WTC11 (cell line): Measurements from ENCODE around the gene MSL1. TPM values are rescaled to one million over a fixed set of nuclear protein-coding genes. Genes with fewer than 3 reads are reported as not detected.

Source experiments
- ATAC-seq: fragments of 200-7000 bp; cut with Tn5 transposase; 2 replicates; pipeline ENCODE4 v1.10.0; 2021; ENCODE audit warnings: mild to moderate bottlenecking, moderate library complexity
- CTCF ChIA-PET: fragments of 300-600 bp; sonication (Branson Sonifier 250); formaldehyde crosslinking; loops from one replicate; lab custom pipeline; 2021; ENCODE audit warnings: antibody characterized with exemption; lab: Charles Lee
- POLR2A ChIA-PET: fragments of 350-600 bp; sonication (Branson Sonifier 250); formaldehyde crosslinking; loops from one replicate; lab custom pipeline; 2021; ENCODE audit warnings: antibody characterized with exemption; lab: Charles Lee
- DNase-seq: peaks from one replicate; pipeline ENCODE4 v3.0.0; 2021; ENCODE audit warnings: low spot score
- H3K27ac Mint-ChIP-seq: 2 replicates; pipeline ENCODE4 v1.8.0; 2021; ENCODE audit warnings: mixed read lengths
- H3K27me3 Mint-ChIP-seq: 2 replicates; pipeline ENCODE4 v1.8.0; 2021; ENCODE audit warnings: low read depth, mild to moderate bottlenecking, moderate library complexity, mixed read lengths
- H3K36me3 Mint-ChIP-seq: 2 replicates; pipeline ENCODE4 v1.8.0; 2021; ENCODE audit warnings: mixed read lengths
- H3K4me1 Mint-ChIP-seq: 2 replicates; pipeline ENCODE4 v1.8.0; 2022; ENCODE audit warnings: mixed read lengths
- H3K4me3 Mint-ChIP-seq: 2 replicates; pipeline ENCODE4 v1.8.0; 2021; ENCODE audit warnings: mild to moderate bottlenecking, moderate library complexity, mixed read lengths
- H3K9me3 Mint-ChIP-seq: 2 replicates; pipeline ENCODE4 v1.8.0; 2021; ENCODE audit warnings: mixed read lengths
- AFF4 ChIP-seq: sonication (generic); formaldehyde crosslinking; IDR thresholded peaks from 2 replicates; pipeline ENCODE4 v1.8.1; 2023; ENCODE audit warnings: mild to moderate bottlenecking, missing genetic modification reagents, borderline replicate concordance
- AR ChIP-seq: fragments of 250-450 bp; sonication (Bioruptor Pico); IDR thresholded peaks from 2 replicates; pipeline ENCODE4 v1.9.0; 2021; ENCODE audit warnings: mild to moderate bottlenecking
- ATF1 ChIP-seq: sonication (generic); formaldehyde crosslinking; IDR thresholded peaks from 2 replicates; pipeline ENCODE4 v1.8.1; 2023; ENCODE audit warnings: mild to moderate bottlenecking, moderate library complexity, missing genetic modification reagents
- ATF3 ChIP-seq: sonication (generic); formaldehyde crosslinking; conservative IDR thresholded peaks from 2 replicates; pipeline ENCODE4 v1.8.1; 2022; ENCODE audit warnings: mild to moderate bottlenecking, missing genetic modification reagents
- ATF6 ChIP-seq: sonication (generic); formaldehyde crosslinking; IDR thresholded peaks from 2 replicates; pipeline ENCODE4 v1.8.1; 2023; ENCODE audit warnings: mild to moderate bottlenecking, missing genetic modification reagents
- CTCF ChIP-seq: fragments of 200-600 bp; IDR thresholded peaks from 2 replicates; pipeline ENCODE4 v1.8.0; 2022; ENCODE audit warnings: antibody characterized with exemption
- FOXP1 ChIP-seq: sonication (generic); formaldehyde crosslinking; IDR thresholded peaks from 2 replicates; pipeline ENCODE4 v1.8.0; 2022; ENCODE audit warnings: missing genetic modification reagents, mild to moderate bottlenecking, moderate library complexity, borderline replicate concordance
- GABPB1 ChIP-seq: sonication (generic); formaldehyde crosslinking; IDR thresholded peaks from 2 replicates; pipeline ENCODE4 v1.8.1; 2023; ENCODE audit warnings: mild to moderate bottlenecking, missing genetic modification reagents
- GTF2I ChIP-seq: fragments of 250-450 bp; sonication (Bioruptor Pico); conservative IDR thresholded peaks from 2 replicates; pipeline ENCODE4 v1.4.0; 2021; ENCODE audit warnings: mild to moderate bottlenecking
- IRF1 ChIP-seq: sonication (generic); formaldehyde crosslinking; IDR thresholded peaks from 2 replicates; pipeline ENCODE4 v1.8.0; 2023; ENCODE audit warnings: missing genetic modification reagents
- JUN ChIP-seq: sonication (generic); formaldehyde crosslinking; IDR thresholded peaks from 2 replicates; pipeline ENCODE4 v1.8.0; 2023; ENCODE audit warnings: mild to moderate bottlenecking, missing genetic modification reagents
- NFATC4 ChIP-seq: fragments of 250-450 bp; sonication (Bioruptor Pico); IDR thresholded peaks from 2 replicates; pipeline ENCODE4 v1.9.0; 2021; ENCODE audit warnings: mild to moderate bottlenecking
- NFYB ChIP-seq: sonication (generic); formaldehyde crosslinking; conservative IDR thresholded peaks from 2 replicates; pipeline ENCODE4 v1.8.0; 2022; ENCODE audit warnings: low read depth, missing genetic modification reagents
- PRRX2 ChIP-seq: fragments of 250-450 bp; sonication (Bioruptor Pico); IDR thresholded peaks from 2 replicates; pipeline ENCODE4 v1.8.0; 2021; ENCODE audit warnings: mild to moderate bottlenecking
- SOX15 ChIP-seq: fragments of 250-450 bp; sonication (Bioruptor Pico); IDR thresholded peaks from 2 replicates; pipeline ENCODE4 v1.9.0; 2021; ENCODE audit warnings: mild to moderate bottlenecking
- TCF7 ChIP-seq: sonication (generic); formaldehyde crosslinking; IDR thresholded peaks from 2 replicates; pipeline ENCODE4 v1.8.0; 2022; ENCODE audit warnings: mild to moderate bottlenecking, low read depth, missing genetic modification reagents, moderate library complexity
- TEAD4 ChIP-seq: sonication (generic); formaldehyde crosslinking; IDR thresholded peaks from 2 replicates; pipeline ENCODE4 v1.8.0; 2022; ENCODE audit warnings: mild to moderate bottlenecking, missing genetic modification reagents
- ZNF512 ChIP-seq: sonication (generic); formaldehyde crosslinking; IDR thresholded peaks from 2 replicates; pipeline ENCODE4 v1.8.1; 2022; ENCODE audit warnings: missing genetic modification reagents, borderline replicate concordance
- total RNA-seq: library from RNA; stranded (reverse); gene quantifications from 3 replicates; pipeline ENCODE4 v1.2.3, GENCODE V29; 2021

MSL1 gene
- total RNA-seq, 1 experiment from 2014 or later = 78.1 TPM

- TF ChIP-seq GABPB1 (CRISPR knock-in tag) (no peak), PRRX2 (CRISPR knock-in tag) (no peak), ATF3 (CRISPR knock-in tag) (no peak), JUN (CRISPR knock-in tag) (no peak), GTF2I (no peak), IRF1 (CRISPR knock-in tag) (no peak)
Observed at GRCh38 chr17:40075942-40076498, 45.8 kb upstream of the MSL1 start (continued).

GRCh38 chr17:40076591-40076990 lies 45.2 kb upstream of the MSL1 start:
- Mint-ChIP-seq H3K36me3 (no peaks in the 10 kb centered on the region), H3K27me3 (no peaks in the 10 kb centered on the region), H3K4me3 (no peak overlapping the region), H3K27ac (no peak overlapping the region), H3K9me3 (no peaks in the 10 kb centered on the region), H3K4me1 (peaks cover 34% of the 10 kb centered on the region)
- DNase-seq = no peak
- TF ChIP-seq NFATC4 (CRISPR knock-in tag) = no peak
- TF ChIP-seq ZNF512 (CRISPR knock-in tag) = no peak
- TF ChIP-seq TCF7 (CRISPR knock-in tag) = no peak
- TF ChIP-seq NFYB (CRISPR knock-in tag) = no peak
- no peak for TF ChIP-seq PRRX2 (CRISPR knock-in tag)
- TF ChIP-seq SOX15 = no peak
- TF ChIP-seq ATF6 (CRISPR knock-in tag) = no peak
- TF ChIP-seq AR (CRISPR knock-in tag) = no peak
- no peak for TF ChIP-seq ATF1 (CRISPR knock-in tag)
- no peak for TF ChIP-seq TEAD4 (CRISPR knock-in tag)
- TF ChIP-seq FOXP1 (CRISPR knock-in tag) = no peak
- no peak for TF ChIP-seq CTCF
- TF ChIP-seq AFF4 = no peak
- no peak for ATAC-seq
- ChIA-PET POLR2A (no interaction called here), CTCF (interaction anchor here (1.1 to 7.3 kb wide), 11 partner anchors 8 to 264 kb away, joined by 3 to 252 read pairs (median 31); partner anchors contain the start of genes NR1D1 and THRA)
